B cell (primary cell): ENCODE measurements around the gene KNOP1.

Experiments
- CTCF ChIP-seq: fragments of 200-600 bp; IDR thresholded peaks from one replicate; pipeline ENCODE4 v1.8.0; 2022; ENCODE audit warnings: antibody characterized with exemption, mild to moderate bottlenecking
- EZH2 ChIP-seq: IDR thresholded peaks from 2 replicates; pipeline ENCODE4 v1.6.1; 2012; ENCODE audit warnings: borderline replicate concordance, low read depth, mild to moderate bottlenecking, moderate library complexity, low read length; ENCODE audit not compliant: insufficient read depth, poor library complexity, severe bottlenecking

GRCh38 chr16:19696328-19696727 is 21.7 kb downstream of the KNOP1 start:
- no peak for TF ChIP-seq CTCF
- no peak for TF ChIP-seq EZH2
